ENCODE measurements around the gene RAX2. TPM values are rescaled to one million over a fixed set of nuclear protein-coding genes. Genes with fewer than 3 reads are reported as not detected.

The RAX2 gene
- polyA plus RNA-seq, 1 of the 3 experiments (the other 2 are of a cell fraction) = not detected

- TF ChIP-seq SMC3 (IDR thresholded peaks at IDR 0.05; ENCODE audit: low read depth, low read length) = no peak
Observed at GRCh38 chr19:3814648-3815047, 42.6 kb upstream of the RAX2 start (continued).

- DNase-seq = no peak
- no peak overlapping the region for H3K27ac ChIP-seq (ENCODE audit: low read depth in 2 of 2, low read length in 1 of 2)
- H2AFZ ChIP-seq (ENCODE audit: low read depth) = no peak overlapping the region
- H4K20me1 ChIP-seq (ENCODE audit: insufficient read depth) = no peaks in the 10 kb centered on the region
- TF ChIP-seq REST (IDR thresholded peaks at IDR 0.05; ENCODE audit: low read depth, low read length) (no peak), PBX3 (IDR thresholded peaks at IDR 0.05) (no peak), JUND (IDR thresholded peaks at IDR 0.05) (no peak)
- no peaks in the 10 kb centered on the region for H3K4me1 ChIP-seq (ENCODE audit: control insufficient read depth in 1 of 2, insufficient read depth in 2 of 2, low read depth in 1 of 2, low read length in 1 of 2)
- ChIA-PET POLR2A (interaction anchor here (1.0 kb wide), 1 partner anchor 9 kb away, joined by 3 read pairs; no protein-coding TSS in a partner anchor), CTCF (interaction anchor here (1.9 kb wide), 1 partner anchor 8 kb away, joined by 12 read pairs; no protein-coding TSS in a partner anchor)
- no peaks in the 10 kb centered on the region for H3K9me2 ChIP-seq
- no peaks in the 10 kb centered on the region for H3K79me2 ChIP-seq (ENCODE audit: insufficient read depth)
- WGBS (ENCODE audit: low lambda C conversion rate) = 84% methylated on average over 8 of the region's 22 CpGs
- H3K4me2 ChIP-seq = no peak overlapping the region
- no peaks in the 10 kb centered on the region for H3K36me3 ChIP-seq (replicated peaks in 1 of 2; ENCODE audit: control insufficient read depth in 1 of 2, insufficient read depth in 2 of 2, low read length in 1 of 2)
- no peaks in the 10 kb centered on the region for H3K9me3 ChIP-seq
- H3K9ac ChIP-seq = no peak overlapping the region
- H3K27me3 ChIP-seq (ENCODE audit: insufficient read depth) = no peaks in the 10 kb centered on the region
- no peak overlapping the region for H3K4me3 ChIP-seq (ENCODE audit: low read depth in 2 of 2, low read length in 1 of 2)
- no peaks in the 10 kb centered on the region for H3F3A ChIP-seq (replicated peaks; ENCODE audit: insufficient read depth)
Observed at GRCh38 chr19:3813473-3814392, 41.7 kb upstream of the RAX2 start.

- no peaks in the 10 kb centered on the region for H3K4me1 ChIP-seq (ENCODE audit: control insufficient read depth in 1 of 2, insufficient read depth in 2 of 2, low read depth in 1 of 2, low read length in 1 of 2)
- H3F3A ChIP-seq (replicated peaks; ENCODE audit: insufficient read depth) = peaks cover 7% of the 10 kb centered on the region
- H3K27me3 ChIP-seq (ENCODE audit: insufficient read depth) = no peaks in the 10 kb centered on the region
- H2AFZ ChIP-seq (ENCODE audit: low read depth) = no peak overlapping the region
- ChIA-PET POLR2A (no interaction called here), CTCF (interaction anchor here (0.8 kb wide), 1 partner anchor 11 kb away, joined by 3 read pairs; no protein-coding TSS in a partner anchor)
- 75% methylated on average over 18 of the region's 38 CpGs for WGBS (ENCODE audit: low lambda C conversion rate)
- no peaks in the 10 kb centered on the region for H4K20me1 ChIP-seq (ENCODE audit: insufficient read depth)
- H3K27ac ChIP-seq (ENCODE audit: low read depth in 2 of 2, low read length in 1 of 2) = no peak overlapping the region
- no peak overlapping the region for H3K4me2 ChIP-seq
- TF ChIP-seq MAX (IDR thresholded peaks at IDR 0.05; ENCODE audit: low read depth) (no peak), TAF1 (IDR thresholded peaks at IDR 0.05; ENCODE audit: borderline replicate concordance, low read depth, low read length) (no peak), SMC3 (IDR thresholded peaks at IDR 0.05; ENCODE audit: low read depth, low read length) (no peak), RCOR1 (IDR thresholded peaks at IDR 0.05; ENCODE audit: low read length) (no peak), SIN3A (IDR thresholded peaks at IDR 0.05; ENCODE audit: borderline replicate concordance, low read depth, low read length) (no peak), IRF3 (IDR thresholded peaks at IDR 0.05; ENCODE audit: low read depth, low read length) (no peak), RFX5 (IDR thresholded peaks at IDR 0.05; ENCODE audit: low read length) (no peak)
- H3K9ac ChIP-seq = no peak overlapping the region
- H3K9me2 ChIP-seq = no peaks in the 10 kb centered on the region
- H3K79me2 ChIP-seq (ENCODE audit: insufficient read depth) = no peaks in the 10 kb centered on the region
- no peak for DNase-seq
- H3K4me3 ChIP-seq (ENCODE audit: low read depth in 2 of 2, low read length in 1 of 2) = no peak overlapping the region
- no peaks in the 10 kb centered on the region for H3K36me3 ChIP-seq (replicated peaks in 1 of 2; ENCODE audit: control insufficient read depth in 1 of 2, insufficient read depth in 2 of 2, low read length in 1 of 2)
- no peaks in the 10 kb centered on the region for H3K9me3 ChIP-seq
Observed at GRCh38 chr19:3810708-3811355, 38.8 kb upstream of the RAX2 start.
